Central memory CD8-positive, alpha-beta T cell (primary cell): Measurements from ENCODE around the gene MYO10.
"Not testable (repeated sequence)": the region's sequence is repeated elsewhere in the genome, so short reads cannot be mapped to it uniquely, and the experiment has no call there.

Experiments
- ATAC-seq: fragments of 150-1000 bp; cut with Tn5 transposase; replicated peaks from 2 replicates; pipeline ENCODE4 v1.10.0; 2022; ENCODE audit warnings: mild to moderate bottlenecking, moderate FRiP score, moderate number of reproducible peaks; ENCODE audit not compliant: poor library complexity, severe bottlenecking; ENCODE audit errors: extremely low read depth
- DNase-seq, 2 donors: peaks; one replicate each; pipeline ENCODE4 v3.0.0; 2021; ENCODE audit warnings: low spot score in 2 of 2
- H3K27ac Mint-ChIP-seq: one replicate; pipeline ENCODE4 v1.8.0; 2022; ENCODE audit warnings: low read depth, mild to moderate bottlenecking, moderate library complexity, mixed read lengths
- H3K27me3 Mint-ChIP-seq: one replicate; pipeline ENCODE4 v1.8.0; 2022; ENCODE audit warnings: mixed read lengths
- H3K36me3 Mint-ChIP-seq: one replicate; pipeline ENCODE4 v1.8.0; 2022; ENCODE audit warnings: mild to moderate bottlenecking, moderate library complexity, mixed read lengths; ENCODE audit not compliant: insufficient read depth
- H3K4me1 Mint-ChIP-seq: one replicate; pipeline ENCODE4 v1.8.0; 2022; ENCODE audit warnings: mixed read lengths
- H3K4me3 Mint-ChIP-seq: one replicate; pipeline ENCODE4 v1.8.0; 2022; ENCODE audit warnings: mild to moderate bottlenecking, moderate library complexity, mixed read lengths
- H3K9me3 Mint-ChIP-seq: one replicate; pipeline ENCODE4 v1.8.0; 2022; ENCODE audit warnings: mixed read lengths

Gene MYO10

GRCh38 chr5:16654647-16655334 is 281.3 kb downstream of the MYO10 start:
- H3K36me3 Mint-ChIP-seq = no peaks in the 10 kb centered on the region
- H3K27me3 Mint-ChIP-seq = no peaks in the 10 kb centered on the region
- ATAC-seq (no peak), DNase-seq (no peak)
- H3K4me1 Mint-ChIP-seq = no peaks in the 10 kb centered on the region
- no peak overlapping the region for H3K27ac Mint-ChIP-seq
- no peaks in the 10 kb centered on the region for H3K9me3 Mint-ChIP-seq
- H3K4me3 Mint-ChIP-seq = no peak overlapping the region

GRCh38 chr5:16648739-16649138 is 287.3 kb downstream of the MYO10 start:
- ATAC-seq, H3K27me3 Mint-ChIP-seq, H3K4me3 Mint-ChIP-seq, H3K9me3 Mint-ChIP-seq, DNase-seq, H3K36me3 Mint-ChIP-seq, H3K27ac Mint-ChIP-seq, H3K4me1 Mint-ChIP-seq: not testable (repeated sequence)

DNA sequence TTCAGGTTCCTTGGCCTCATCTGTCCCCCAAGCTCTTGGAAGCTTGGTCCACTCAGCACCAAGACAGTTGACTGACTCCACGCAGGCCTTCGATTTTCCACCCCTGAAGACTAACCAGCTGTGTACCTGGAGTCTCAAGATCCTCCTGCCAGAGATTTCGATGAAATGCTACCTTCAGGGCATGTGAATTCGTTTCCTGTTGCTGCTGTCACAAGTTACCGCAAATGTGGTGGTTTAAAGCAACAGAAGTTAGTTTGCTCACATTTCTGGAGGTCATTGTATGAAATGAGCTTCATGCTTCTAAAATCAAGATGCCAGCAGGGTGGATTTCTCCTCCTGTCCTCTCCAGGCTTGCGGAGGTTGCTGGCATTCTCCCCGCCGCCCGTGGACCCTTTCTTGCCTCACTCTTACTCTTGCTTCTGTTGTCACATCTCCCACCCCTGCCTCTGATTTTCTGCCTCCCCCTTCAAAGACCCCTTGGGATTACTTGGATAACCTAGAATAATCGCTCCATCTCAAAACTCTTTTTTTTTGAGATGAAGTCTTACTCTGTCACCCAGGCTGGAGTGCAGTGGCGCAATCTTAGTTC is 291.7 kb downstream of the MYO10 start:
- H3K36me3 Mint-ChIP-seq = no peaks in the 10 kb centered on the region
- H3K9me3 Mint-ChIP-seq = no peaks in the 10 kb centered on the region
- ATAC-seq (no peak), DNase-seq (no peak)
- H3K27ac Mint-ChIP-seq = no peak overlapping the region
- H3K27me3 Mint-ChIP-seq = peaks cover 8% of the 10 kb centered on the region
- H3K4me1 Mint-ChIP-seq = no peaks in the 10 kb centered on the region
- no peak overlapping the region for H3K4me3 Mint-ChIP-seq

DNA sequence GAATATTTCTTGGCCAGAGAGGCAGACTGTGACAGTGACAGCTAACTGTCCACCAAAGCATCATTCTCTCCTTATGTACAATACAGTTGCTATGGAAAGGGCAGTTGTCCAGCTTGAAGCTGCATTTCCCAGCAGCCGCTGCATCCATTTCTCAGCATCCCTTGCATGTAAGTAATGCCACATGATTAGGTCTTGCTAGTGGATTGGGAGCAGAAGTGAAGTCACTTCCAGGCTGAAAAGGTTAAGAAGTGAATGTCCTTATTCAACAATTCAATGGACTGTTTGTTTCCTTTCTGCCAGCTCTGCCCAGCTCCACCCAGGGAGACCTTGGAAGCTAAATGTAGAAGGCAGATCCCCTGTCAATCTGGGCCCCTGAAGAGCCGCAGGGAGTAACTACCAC is 293.2 kb downstream of the MYO10 start:
- ATAC-seq (no peak), DNase-seq (no peak)
- Mint-ChIP-seq H3K4me1 (no peaks in the 10 kb centered on the region), H3K27me3 (peaks cover 16% of the 10 kb centered on the region), H3K36me3 (no peaks in the 10 kb centered on the region), H3K4me3 (no peak overlapping the region), H3K27ac (no peak overlapping the region), H3K9me3 (no peaks in the 10 kb centered on the region)

GRCh38 chr5:16639206-16639605 is 296.9 kb downstream of the MYO10 start:
- Mint-ChIP-seq H3K36me3 (no peaks in the 10 kb centered on the region), H3K27me3 (peaks cover 16% of the 10 kb centered on the region), H3K4me3 (no peak overlapping the region), H3K9me3 (no peaks in the 10 kb centered on the region), H3K4me1 (no peaks in the 10 kb centered on the region), H3K27ac (no peak overlapping the region)
- ATAC-seq = no peak
- DNase-seq = no peak

- no peak overlapping the region for H3K4me3 Mint-ChIP-seq
- no peak overlapping the region for H3K27ac Mint-ChIP-seq
- no peaks in the 10 kb centered on the region for H3K36me3 Mint-ChIP-seq
- no peaks in the 10 kb centered on the region for H3K4me1 Mint-ChIP-seq
- H3K9me3 Mint-ChIP-seq = no peaks in the 10 kb centered on the region
- DNase-seq = no peak
- H3K27me3 Mint-ChIP-seq = no peaks in the 10 kb centered on the region
- no peak for ATAC-seq
Measured at GRCh38 chr5:16628376-16628775, 307.7 kb downstream of the MYO10 start.

DNA sequence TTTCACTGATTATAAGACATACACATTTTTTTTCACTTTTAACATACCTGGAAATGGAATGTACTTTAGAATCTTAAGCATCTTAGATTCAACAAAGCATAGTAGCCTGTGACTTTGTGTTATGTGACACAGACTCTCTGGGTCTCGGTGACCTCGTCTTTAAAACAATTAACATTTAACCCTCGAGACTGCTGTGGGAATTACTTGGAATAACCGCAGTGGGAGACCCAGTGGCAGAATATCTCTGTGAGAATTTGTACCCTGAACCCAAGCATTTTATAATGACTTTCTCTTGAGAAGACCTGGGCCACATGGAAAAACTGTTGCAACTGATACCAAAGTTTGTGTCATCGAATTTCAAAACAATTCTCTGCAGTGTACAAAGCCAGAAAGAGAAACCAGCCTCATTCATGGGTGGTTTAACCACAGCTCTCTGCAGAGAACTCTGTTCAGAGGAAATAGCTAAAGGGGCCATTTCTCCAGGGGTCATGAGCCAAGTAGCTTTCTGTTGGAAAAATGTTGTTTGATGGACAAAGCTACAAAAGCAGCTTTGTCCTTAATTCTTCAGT is 309.3 kb downstream of the MYO10 start:
- Mint-ChIP-seq H3K27me3 (no peaks in the 10 kb centered on the region), H3K4me3 (no peak overlapping the region), H3K4me1 (no peaks in the 10 kb centered on the region), H3K9me3 (no peaks in the 10 kb centered on the region), H3K36me3 (no peaks in the 10 kb centered on the region), H3K27ac (no peak overlapping the region)
- ATAC-seq = no peak
- DNase-seq = no peak

- H3K9me3 Mint-ChIP-seq = no peaks in the 10 kb centered on the region
- H3K36me3 Mint-ChIP-seq = peaks cover 2% of the 10 kb centered on the region
- ATAC-seq = no peak
- H3K4me3 Mint-ChIP-seq = no peak overlapping the region
- no peak for DNase-seq
- H3K27ac Mint-ChIP-seq = no peak overlapping the region
- H3K4me1 Mint-ChIP-seq = no peaks in the 10 kb centered on the region
- H3K27me3 Mint-ChIP-seq = no peaks in the 10 kb centered on the region
Measured at GRCh38 chr5:16625096-16625495, 311.0 kb downstream of the MYO10 start.

DNA sequence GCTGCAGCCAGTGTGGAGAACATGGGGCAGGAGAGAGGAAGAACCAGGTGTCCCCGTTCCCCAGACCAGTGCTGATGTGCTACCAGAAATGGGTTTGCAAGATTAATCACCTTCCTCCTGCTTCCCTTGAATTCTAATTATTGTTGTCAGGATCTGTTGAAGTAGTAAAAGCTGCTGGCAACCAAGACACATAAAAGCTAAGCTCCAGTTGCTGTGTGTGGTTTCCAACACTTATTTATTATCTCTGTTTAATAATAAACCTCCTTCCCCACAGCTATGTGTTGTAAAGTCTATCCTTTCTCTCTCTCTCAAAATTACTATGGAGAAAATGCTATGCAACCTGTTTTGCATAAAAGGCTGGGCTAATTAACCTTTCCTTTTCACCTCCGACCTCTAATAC is 317.0 kb downstream of the MYO10 start:
- peaks cover 14% of the 10 kb centered on the region for H3K4me1 Mint-ChIP-seq
- peaks cover 9% of the 10 kb centered on the region for H3K36me3 Mint-ChIP-seq
- DNase-seq = no peak
- no peak overlapping the region for H3K27ac Mint-ChIP-seq
- ATAC-seq = no peak
- H3K27me3 Mint-ChIP-seq = no peaks in the 10 kb centered on the region
- no peak overlapping the region for H3K4me3 Mint-ChIP-seq
- H3K9me3 Mint-ChIP-seq = no peaks in the 10 kb centered on the region

GRCh38 chr5:16618138-16618897 is 317.8 kb downstream of the MYO10 start:
- Mint-ChIP-seq H3K36me3 (peaks cover 9% of the 10 kb centered on the region), H3K4me3 (no peak overlapping the region), H3K9me3 (no peaks in the 10 kb centered on the region), H3K27ac (no peak overlapping the region), H3K27me3 (no peaks in the 10 kb centered on the region), H3K4me1 (peaks cover 14% of the 10 kb centered on the region)
- DNase-seq (no peak), ATAC-seq (no peak)

DNA sequence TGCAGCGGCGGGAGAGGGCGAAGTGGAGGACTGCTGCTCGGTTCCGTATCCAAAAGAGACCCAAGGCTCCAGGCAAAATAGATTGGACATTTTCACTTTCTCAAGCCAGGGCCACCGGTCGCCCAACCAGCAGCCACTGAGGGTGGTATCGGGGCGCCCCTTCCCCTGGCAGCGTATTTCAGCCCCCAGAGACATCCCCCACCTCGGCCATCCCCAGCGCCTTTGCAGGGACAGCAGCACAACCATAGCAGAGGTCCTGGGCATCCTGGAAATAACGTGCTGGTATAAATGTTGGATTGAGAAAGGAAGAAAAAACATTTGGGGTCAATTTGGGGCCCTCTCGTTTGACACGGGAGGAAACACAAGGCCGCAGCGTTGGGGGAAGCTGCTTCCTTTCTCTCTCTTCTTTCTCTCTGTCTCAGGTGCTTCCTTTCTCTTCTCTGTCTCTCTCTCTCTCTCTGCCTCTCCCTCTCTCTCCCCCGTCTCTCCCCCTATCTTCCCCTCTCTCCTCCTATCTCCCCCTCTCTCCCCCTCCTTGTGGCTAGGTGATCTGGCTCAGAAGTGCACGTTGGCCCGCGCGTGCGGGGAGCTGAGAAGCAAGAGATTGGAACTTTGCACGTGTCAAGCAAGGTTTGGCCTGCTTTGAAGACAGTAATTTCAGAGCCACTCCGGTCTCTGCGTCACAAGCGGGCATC is 318.7 kb downstream of the MYO10 start:
- H3K4me3 Mint-ChIP-seq = no peak overlapping the region
- ATAC-seq (peak; percentile 38), DNase-seq (peak in 1 of 2 donors; percentile 28)
- no peaks in the 10 kb centered on the region for H3K9me3 Mint-ChIP-seq
- H3K4me1 Mint-ChIP-seq = peaks cover 23% of the 10 kb centered on the region
- H3K27ac Mint-ChIP-seq = no peak overlapping the region
- peaks cover 9% of the 10 kb centered on the region for H3K36me3 Mint-ChIP-seq
- H3K27me3 Mint-ChIP-seq = no peaks in the 10 kb centered on the region

DNA sequence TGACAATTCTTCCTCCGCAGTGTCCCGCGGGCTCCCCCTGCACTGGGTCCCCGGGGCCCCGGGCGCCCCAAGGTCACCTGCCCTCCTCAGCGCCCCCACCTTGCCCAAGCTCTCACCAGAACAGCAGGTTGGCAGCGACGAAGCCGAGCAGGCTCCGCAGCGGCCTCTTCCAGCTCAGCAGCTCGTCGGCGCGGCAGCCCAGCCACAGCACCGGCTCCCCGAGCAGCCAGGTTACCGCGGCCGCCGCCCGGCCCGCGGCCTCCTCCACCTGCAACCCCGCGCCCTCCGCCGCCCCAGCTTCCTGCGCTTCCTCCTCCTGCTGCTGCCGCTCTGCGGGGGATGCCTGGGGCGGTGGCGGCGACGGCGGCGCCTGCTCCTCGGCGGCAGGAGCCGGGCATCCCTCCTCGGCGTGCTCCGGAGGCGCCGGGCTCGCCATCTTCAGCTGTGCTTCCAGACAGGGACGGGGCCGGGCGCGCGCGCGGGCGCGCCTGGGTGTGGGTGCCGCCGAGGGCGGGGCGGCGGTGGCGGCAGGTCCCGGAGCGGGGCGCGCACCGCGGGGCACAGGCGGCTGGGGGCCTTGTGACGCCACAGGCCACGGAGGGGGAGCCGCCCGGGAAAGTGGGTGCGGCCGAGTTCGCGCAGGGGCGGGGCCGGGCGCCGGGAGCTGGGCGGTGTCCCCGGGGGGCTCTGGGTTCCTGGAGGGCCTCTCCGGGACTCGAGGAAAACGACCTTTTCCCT is 319.4 kb downstream of the MYO10 start, which contains the start of gene RETREG1:
Gene RETREG1, minus strand, starts transcription at position 462 of the 738 bp plus-strand sequence. Its CDS starts 26 bp downstream, at position 436.
- Mint-ChIP-seq H3K4me1 (peaks cover 23% of the 10 kb centered on the region), H3K27ac (peak within 1 kb of the TSS; percentile 75), H3K9me3 (no peaks in the 10 kb centered on the region), H3K36me3 (peaks cover 9% of the 10 kb centered on the region), H3K27me3 (no peaks in the 10 kb centered on the region), H3K4me3 (no peak within 1 kb of the TSS)
- DNase-seq (peak; percentile 60 to 68), ATAC-seq (peak; percentile 79)
